Endothelial cell of umbilical vein (primary cell): ENCODE results near the gene ABR. TPM values are rescaled to one million over a fixed set of nuclear protein-coding genes. Genes with fewer than 3 reads are reported as not detected.

Experiments
- BruUV-seq: library from RNA; stranded (reverse); fragments of 400-500 nt; replicated peaks from 2 replicates; lab custom pipeline; 2021; lab: Mats Ljungman, UMichigan
- CTCF ChIA-PET: fragments of 300-600, 350-600 bp; sonication (Branson Sonifier 250); formaldehyde crosslinking; loops from one replicate; lab custom pipeline; 2021; ENCODE audit warnings: antibody characterized with exemption, inconsistent platforms; lab: Charles Lee
- POLR2A ChIA-PET: fragments of 300-600, 350-600 bp; sonication (Branson Sonifier 250); formaldehyde crosslinking; loops from one replicate; lab custom pipeline; 2021; ENCODE audit warnings: antibody characterized with exemption, inconsistent platforms; lab: Charles Lee
- DNase-seq: peaks from one replicate; pipeline ENCODE4 v3.0.0-alpha.2; 2011; ENCODE audit warnings: low read depth, low spot score
- FAIRE-seq: peaks from 2 replicates; lab custom pipeline; 2011; peaks lifted over from hg19 to GRCh38; lab: Jason Lieb, UNC
- H2AFZ ChIP-seq: 2 replicates; pipeline ENCODE4 v1.6.0; 2012; ENCODE audit warnings: low read depth, low read length, control low read depth, inconsistent platforms
- H3K27ac ChIP-seq: 2 replicates; pipeline ENCODE4 v1.5.1; 2011; ENCODE audit warnings: low read depth, mild to moderate bottlenecking, control low read depth, low read length, moderate library complexity; ENCODE audit not compliant: insufficient read depth
- H3K27me3 ChIP-seq, 2 experiments: 2 replicates each; pipeline versions ENCODE4 v1.6.0 to v1.6.1; 2011; ENCODE audit warnings: low read length in 2 of 2, mixed read lengths in 1 of 2; ENCODE audit not compliant: control insufficient read depth in 2 of 2, insufficient read depth in 2 of 2
- H3K36me3 ChIP-seq, 2 experiments: 2 replicates in 1 of 2; 3 replicates in 1 of 2; pipeline ENCODE4 v1.5.1; 2011; ENCODE audit warnings: low read length in 2 of 2, mild to moderate bottlenecking in 1 of 2, moderate library complexity in 1 of 2; ENCODE audit not compliant: control insufficient read depth in 2 of 2, insufficient read depth in 2 of 2; ENCODE audit errors: extremely low read depth in 1 of 2
- H3K4me1 ChIP-seq: 3 replicates; pipeline ENCODE4 v1.5.1; 2011; ENCODE audit warnings: mild to moderate bottlenecking, low read length; ENCODE audit not compliant: control insufficient read depth, insufficient read depth; ENCODE audit errors: extremely low read depth
- H3K4me2 ChIP-seq: 2 replicates; pipeline ENCODE4 v1.6.1; 2011; ENCODE audit warnings: low read length, control low read depth, mixed read lengths; ENCODE audit not compliant: insufficient read depth
- H3K4me3 ChIP-seq, 3 experiments: fragments of 200-600 bp in 1 of 3; sonication (generic), shearing (Covaris generic) in 1 of 3; replicated peaks in 1 of 3; 2 replicates each; pipeline ENCODE4 v1.5.1; 2011 to 2016; ENCODE audit warnings: control low read depth in 3 of 3, low read length in 3 of 3, mild to moderate bottlenecking in 2 of 3, inconsistent platforms in 1 of 3, low read depth in 1 of 3, moderate library complexity in 1 of 3; ENCODE audit not compliant: insufficient read depth in 1 of 3
- H3K79me2 ChIP-seq: 2 replicates; pipeline ENCODE4 v1.6.0; 2012; ENCODE audit warnings: low read length, inconsistent platforms; ENCODE audit not compliant: control insufficient read depth, insufficient read depth
- H3K9ac ChIP-seq: replicated peaks from 2 replicates; pipeline ENCODE3; 2011; ENCODE audit warnings: low read length, control low read depth; ENCODE audit not compliant: insufficient read depth; ENCODE audit errors: extremely low read depth
- H3K9me1 ChIP-seq: replicated peaks from 3 replicates; pipeline ENCODE4 v1.6.0; 2011; ENCODE audit warnings: mild to moderate bottlenecking, low read length; ENCODE audit not compliant: control insufficient read depth, insufficient read depth; ENCODE audit errors: extremely low read depth
- H3K9me3 ChIP-seq: replicated peaks from 2 replicates; pipeline ENCODE4 v1.5.1; 2012; ENCODE audit warnings: low read length, inconsistent platforms; ENCODE audit not compliant: control insufficient read depth, insufficient read depth
- H4K20me1 ChIP-seq: replicated peaks from 2 replicates; pipeline ENCODE3; 2011; ENCODE audit warnings: mild to moderate bottlenecking, low read length; ENCODE audit not compliant: control insufficient read depth, insufficient read depth; ENCODE audit errors: extremely low read depth
- CTCF ChIP-seq, 2 donors: IDR thresholded peaks; 1 replicate in 1 of 2; 2 replicates in 1 of 2; pipeline ENCODE4 v1.5.1; 2011; ENCODE audit warnings: low read length in 2 of 2, mild to moderate bottlenecking in 2 of 2, moderate library complexity in 2 of 2, control low read depth in 1 of 2, inconsistent platforms in 1 of 2, low read depth in 1 of 2; ENCODE audit not compliant: insufficient read depth in 1 of 2; ENCODE audit errors: extremely low read depth in 1 of 2
- EZH2 ChIP-seq: IDR thresholded peaks from 2 replicates; pipeline ENCODE4 v1.6.1; 2012; ENCODE audit warnings: borderline replicate concordance, low read depth, mild to moderate bottlenecking, moderate library complexity, low read length, inconsistent platforms; ENCODE audit not compliant: severe bottlenecking
- FOS ChIP-seq: IDR thresholded peaks from 2 replicates; pipeline ENCODE4 v1.6.1; 2011; ENCODE audit warnings: mild to moderate bottlenecking, low read length, moderate library complexity, borderline replicate concordance; ENCODE audit not compliant: insufficient read depth
- GATA2 ChIP-seq: IDR thresholded peaks from 2 replicates; pipeline ENCODE4 v1.7.0; 2011; ENCODE audit warnings: low read depth, mild to moderate bottlenecking, moderate library complexity, mixed read lengths, low read length; ENCODE audit not compliant: insufficient read length, insufficient read depth
- JUN ChIP-seq: IDR thresholded peaks from 2 replicates; pipeline ENCODE4 v1.6.1; 2011; ENCODE audit warnings: borderline replicate concordance, low read depth; ENCODE audit not compliant: insufficient read length, insufficient read depth
- MYC ChIP-seq: IDR thresholded peaks from one replicate; pipeline ENCODE4 v1.6.1; 2011; ENCODE audit warnings: mild to moderate bottlenecking, low read depth, low read length
- POLR2A ChIP-seq: IDR thresholded peaks from 2 replicates; pipeline ENCODE4 v1.6.1; 2012; ENCODE audit warnings: low read depth, mild to moderate bottlenecking, control low read depth, low read length
- POLR2AphosphoS5 ChIP-seq: IDR thresholded peaks from 2 replicates; pipeline ENCODE4 v1.6.1; 2012; ENCODE audit warnings: low read depth, mild to moderate bottlenecking, control low read depth, low read length, moderate library complexity; ENCODE audit not compliant: insufficient read depth
- dilution Hi-C: fragments of 300-500 bp; cut with MboI; formaldehyde crosslinking; loops from one replicate; pipeline ENCODE4 v1.15.0; 2019; ENCODE audit warnings: low sequenced_read_pairs; ENCODE audit not compliant: extremely low pct_ligation_motif_present
- intact Hi-C: fragments of 100-400 bp; cut with micrococcal nuclease; formaldehyde crosslinking; loops from one replicate; pipeline ENCODE4 v1.10.0; 2022
- polyA plus RNA-seq, 4 experiments: library from polyadenylated mRNA; depleted of rRNA in 3 of 4; stranded (reverse) in 3 of 4; unstranded in 1 of 4; fragments of >200 nt; gene quantifications; 2 replicates each; pipeline versions ENCODE4 v1.2.1 to v1.2.3, GENCODE V29; 2011 to 2012; ENCODE audit warnings: missing spikeins in 1 of 4
- total RNA-seq: library from RNA; stranded (reverse); gene quantifications from 2 replicates; pipeline ENCODE4 v1.2.3, GENCODE V29; 2021
- TF ChIP-seq, protein P1 (sequence below): IDR thresholded peaks from 2 replicates; pipeline ENCODE4 v1.6.1; 2011; ENCODE audit not compliant: insufficient read depth, insufficient read length

Gene ABR
- total and polyA plus RNA-seq, 2 donors (not counting 3 experiments of a cell fraction or from before 2014, with no cell fraction given), result 83.5 to 96.8 TPM

- no peaks in the 10 kb centered on the region for H3K9me3 ChIP-seq
- H3K36me3 ChIP-seq, result no peaks in the 10 kb centered on the region
- no peak overlapping the region for H3K4me2 ChIP-seq
- no peaks in the 10 kb centered on the region for H3K27me3 ChIP-seq
- peak overlapping the region; percentile 82 for H3K27ac ChIP-seq
- no peaks in the 10 kb centered on the region for H3K9me1 ChIP-seq
- dilution Hi-C loops, result no loop called here
- H3K4me1 ChIP-seq, result peaks cover 44% of the 10 kb centered on the region
- H3K9ac ChIP-seq, result peak overlapping the region; percentile 25
- H3K79me2 ChIP-seq, result peaks cover 14% of the 10 kb centered on the region
- no peaks in the 10 kb centered on the region for H4K20me1 ChIP-seq
- intact Hi-C loops, result loop anchor here (2.0 kb wide), 3 partner anchors 28 to 106 kb away; no protein-coding TSS in a partner anchor
- H2AFZ ChIP-seq, result no peak overlapping the region
- FAIRE-seq, result no peak
- TF ChIP-seq CTCF (IDR thresholded peaks at IDR 0.05; ENCODE audit: extremely low read depth in 1 of 2, insufficient read depth in 1 of 2, low read depth in 1 of 2, low read length in 2 of 2), result no peak
- no peak for TF ChIP-seq MYC
- TF ChIP-seq, protein P1, sequence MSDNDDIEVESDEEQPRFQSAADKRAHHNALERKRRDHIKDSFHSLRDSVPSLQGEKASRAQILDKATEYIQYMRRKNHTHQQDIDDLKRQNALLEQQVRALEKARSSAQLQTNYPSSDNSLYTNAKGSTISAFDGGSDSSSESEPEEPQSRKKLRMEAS, result no peak
- TF ChIP-seq FOS, result no peak
- TF ChIP-seq POLR2AphosphoS5, result no peak
- no peak for TF ChIP-seq JUN
- TF ChIP-seq GATA2, result no peak
- no peak for TF ChIP-seq EZH2
- TF ChIP-seq POLR2A, result no peak
- BruUV-seq, result no TSS peak
- no peak for DNase-seq
- no peak overlapping the region for H3K4me3 ChIP-seq
- ChIA-PET POLR2A (no interaction called here), CTCF (interaction anchor here (0.7 to 4.7 kb wide), 8 partner anchors 9 to 77 kb away, joined by 3 to 45 read pairs (median 4); no protein-coding TSS in a partner anchor)
Observed at GRCh38 chr17:1110541-1110861, 69.3 kb downstream of the ABR start.
